DOHH2 (cell line): ENCODE data around the gene VWA5A.

Source experiments
- CTCF ChIP-seq: fragments of 200-600 bp; sonication (generic); IDR thresholded peaks from one replicate; pipeline ENCODE4 v1.5.1; 2014; ENCODE audit warnings: antibody characterized with exemption, mild to moderate bottlenecking, low read depth, low read length; ENCODE audit not compliant: poor library complexity, severe bottlenecking
- EZH2phosphoT487 ChIP-seq: fragments of 200-600 bp; sonication (generic); IDR thresholded peaks from 2 replicates; pipeline ENCODE4 v1.6.1; 2017; ENCODE audit warnings: borderline replicate concordance, mild to moderate bottlenecking, antibody characterized with exemption, low read length, moderate library complexity, mixed read lengths

- no peak for TF ChIP-seq CTCF
- TF ChIP-seq EZH2phosphoT487: no peak
Observed at GRCh38 chr11:124176925-124177715, 61.9 kb downstream of the VWA5A start.
